ENCODE measurements around the gene NANOS2.
"Not testable (repeated sequence)": the region's sequence is repeated elsewhere in the genome, so short reads cannot be mapped to it uniquely, and the experiment has no call there.

Gene NANOS2

GRCh38 chr19:45897261-45897812 lies 17.2 kb downstream of the NANOS2 start:
- no peak for DNase-seq (ENCODE audit: insufficient read length, low spot score)
- no peak for FAIRE-seq

- not testable (repeated sequence) for FAIRE-seq; DNase-seq (ENCODE audit: insufficient read length, low spot score)
Observed at GRCh38 chr19:45895983-45896599, 18.5 kb downstream of the NANOS2 start.

- FAIRE-seq (no peak), DNase-seq (ENCODE audit: insufficient read length, low spot score) (no peak)
Observed at GRCh38 chr19:45895519-45895972, 19.0 kb downstream of the NANOS2 start.

GRCh38 chr19:45890877-45891276 lies 23.7 kb downstream of the NANOS2 start:
- DNase-seq (ENCODE audit: insufficient read length, low spot score): no peak
- no peak for FAIRE-seq

GRCh38 chr19:45889210-45889885 lies 25.2 kb downstream of the NANOS2 start:
- DNase-seq (ENCODE audit: insufficient read length, low spot score): no peak
- FAIRE-seq: no peak

- FAIRE-seq: no peak
- no peak for DNase-seq (ENCODE audit: insufficient read length, low spot score)
Observed at GRCh38 chr19:45887200-45887710, 27.3 kb downstream of the NANOS2 start.

GRCh38 chr19:45886427-45887199 lies 28.0 kb downstream of the NANOS2 start:
- FAIRE-seq (peak; percentile 91), DNase-seq (ENCODE audit: insufficient read length, low spot score) (peak; percentile 90)

GRCh38 chr19:45885556-45886426 lies 28.8 kb downstream of the NANOS2 start, which contains the start of gene IRF2BP1:
IRF2BP1 (minus strand) TSS chr19:45886141; CDS start chr19:45885774, 367 bp downstream.
- FAIRE-seq (peak; percentile 95), DNase-seq (ENCODE audit: insufficient read length, low spot score) (peak; percentile 94)

GRCh38 chr19:45884682-45885555 lies 29.7 kb downstream of the NANOS2 start:
- no peak for DNase-seq (ENCODE audit: insufficient read length, low spot score)

GRCh38 chr19:45883881-45884681 lies 30.5 kb downstream of the NANOS2 start:
- no peak for FAIRE-seq
- DNase-seq (ENCODE audit: insufficient read length, low spot score): no peak

More at GRCh38 chr19:45884682-45885555, 29.7 kb downstream of the NANOS2 start:
- FAIRE-seq: peak; percentile 42

- no peak for FAIRE-seq
- no peak for DNase-seq (ENCODE audit: insufficient read length, low spot score)
Observed at GRCh38 chr19:45883586-45883880, 31.0 kb downstream of the NANOS2 start.

GRCh38 chr19:45882652-45883585 lies 31.7 kb downstream of the NANOS2 start:
- DNase-seq (ENCODE audit: insufficient read length, low spot score) (peak; percentile 81), FAIRE-seq (peak; percentile 86)

GRCh38 chr19:45881909-45882528 lies 32.6 kb downstream of the NANOS2 start:
- FAIRE-seq (no peak), DNase-seq (ENCODE audit: insufficient read length, low spot score) (no peak)

- no peak for FAIRE-seq
- no peak for DNase-seq (ENCODE audit: insufficient read length, low spot score)
Observed at GRCh38 chr19:45881082-45881908, 33.3 kb downstream of the NANOS2 start.

GRCh38 chr19:45879971-45880370 lies 34.6 kb downstream of the NANOS2 start:
- no peak for FAIRE-seq

GRCh38 chr19:45879055-45879454 lies 35.5 kb downstream of the NANOS2 start:
- no peak for FAIRE-seq
- no peak for DNase-seq (ENCODE audit: insufficient read length, low spot score)

More at GRCh38 chr19:45879971-45880370, 34.6 kb downstream of the NANOS2 start:
- no peak for DNase-seq (ENCODE audit: insufficient read length, low spot score)
